Dedifferentiated amniotic fluid mesenchymal stem cell (primary cell): Measurements from ENCODE around the gene MUC7.
"Not testable (repeated sequence)": the region's sequence is repeated elsewhere in the genome, so short reads cannot be mapped to it uniquely, and the experiment has no call there.

Experiments
- DNase-seq: peaks from one replicate; pipeline ENCODE4 v3.0.0-alpha.2; 2016; ENCODE audit errors: extremely low spot score

The MUC7 gene

DNA sequence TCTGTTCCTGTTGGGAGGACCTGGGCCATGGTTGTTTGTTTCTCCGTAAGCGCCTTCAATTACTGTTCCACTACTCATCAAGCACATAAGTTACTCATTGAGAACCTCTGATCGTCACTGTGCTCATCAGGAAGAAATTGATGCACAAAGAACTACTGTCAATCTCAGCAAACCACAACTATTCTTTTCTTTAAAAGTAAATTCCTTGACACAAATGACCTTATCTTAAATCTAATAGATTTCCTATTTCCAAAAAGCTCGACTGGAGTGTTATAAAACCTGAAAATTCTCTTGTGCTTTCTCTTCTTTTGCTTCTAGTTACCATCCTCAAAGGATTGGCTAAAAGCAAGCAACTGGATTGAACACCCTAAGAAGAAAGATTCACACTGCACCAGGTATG lies at the start of gene MUC7:
MUC7 (plus strand) TSS at position 301 of the 400 bp plus-strand sequence. CDS start 1,825 bp downstream, outside the sequence.
- DNase-seq: no peak

DNA sequence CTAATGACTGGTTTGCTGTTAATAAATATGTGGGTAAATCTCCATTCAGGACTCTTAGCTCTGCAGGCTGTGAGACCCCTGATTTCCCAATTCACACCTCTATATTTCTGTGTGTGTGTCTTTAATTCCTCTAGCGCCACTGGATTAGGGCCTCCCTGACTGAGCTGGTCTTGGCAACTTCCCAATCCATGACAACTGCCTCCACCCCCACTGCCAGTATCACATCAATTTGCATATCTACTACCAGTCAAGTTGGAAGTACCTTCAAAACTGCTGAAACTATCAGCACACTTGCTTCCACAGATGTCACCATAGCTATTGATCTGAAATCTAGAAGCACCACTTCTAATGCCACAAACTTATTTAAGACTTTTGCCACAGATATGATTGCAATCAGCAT lies 46.7 kb upstream of the MUC7 start:
- no peak for DNase-seq

DNA sequence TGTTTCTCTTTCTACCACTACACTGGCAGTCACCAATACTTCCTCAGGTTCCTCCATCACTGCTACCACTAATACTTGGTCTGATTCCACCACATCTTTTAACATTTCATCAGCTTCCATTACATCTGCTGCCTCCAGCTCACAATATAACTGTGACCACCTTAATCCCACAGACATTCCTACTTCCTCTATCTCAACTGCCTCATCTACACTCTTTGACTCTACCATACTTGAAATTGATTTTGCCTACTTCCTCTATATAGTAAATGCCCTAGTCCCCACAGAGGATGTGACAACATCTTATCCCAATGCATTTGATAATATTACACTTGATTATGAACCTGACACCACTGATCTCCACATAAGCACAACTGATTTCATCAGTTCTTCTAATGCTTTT lies 45.2 kb upstream of the MUC7 start:
- DNase-seq: no peak

DNA sequence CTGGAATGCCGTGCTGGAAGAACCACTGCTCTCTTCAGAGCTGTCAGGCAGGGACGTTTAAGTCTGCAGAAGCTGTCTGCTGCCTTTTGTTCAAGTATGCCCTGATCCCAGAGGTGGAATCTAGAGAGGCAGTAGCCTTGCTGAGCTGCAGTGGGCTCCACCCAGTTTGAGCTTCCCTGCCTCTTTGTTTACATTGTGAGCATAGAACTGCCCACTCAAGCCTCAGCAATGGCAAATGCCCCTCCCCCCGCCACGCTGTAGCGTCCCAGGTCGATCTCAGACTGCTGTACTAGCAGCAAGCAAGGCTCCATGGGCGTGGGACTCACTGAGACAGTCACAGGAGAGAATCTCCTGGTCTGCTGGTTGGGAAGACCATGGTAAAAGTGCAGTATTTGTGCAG lies 34.8 kb upstream of the MUC7 start:
- DNase-seq: no peak

DNA sequence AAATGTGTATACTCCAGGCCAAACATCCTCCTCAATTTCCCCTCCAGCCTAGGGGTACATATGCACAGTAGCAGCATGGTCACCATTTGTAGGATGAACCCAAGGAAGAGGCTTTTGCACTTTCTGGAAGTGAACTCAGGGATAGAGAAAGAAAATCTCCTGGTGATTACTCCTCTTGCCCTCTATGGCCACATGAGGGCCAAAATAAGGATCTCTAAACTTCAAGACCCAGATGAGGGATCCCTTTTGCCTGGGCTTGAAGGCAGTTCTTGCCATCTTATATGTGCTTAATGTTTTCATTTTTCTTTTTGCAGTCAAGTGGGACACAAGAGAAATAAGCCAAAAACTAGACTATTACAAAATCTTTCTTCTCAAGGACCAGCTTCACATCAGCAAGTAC lies 29.5 kb upstream of the MUC7 start:
- DNase-seq: no peak

GRCh38 chr4:70443329-70443728 lies 28.7 kb upstream of the MUC7 start:
- DNase-seq: no peak

DNA sequence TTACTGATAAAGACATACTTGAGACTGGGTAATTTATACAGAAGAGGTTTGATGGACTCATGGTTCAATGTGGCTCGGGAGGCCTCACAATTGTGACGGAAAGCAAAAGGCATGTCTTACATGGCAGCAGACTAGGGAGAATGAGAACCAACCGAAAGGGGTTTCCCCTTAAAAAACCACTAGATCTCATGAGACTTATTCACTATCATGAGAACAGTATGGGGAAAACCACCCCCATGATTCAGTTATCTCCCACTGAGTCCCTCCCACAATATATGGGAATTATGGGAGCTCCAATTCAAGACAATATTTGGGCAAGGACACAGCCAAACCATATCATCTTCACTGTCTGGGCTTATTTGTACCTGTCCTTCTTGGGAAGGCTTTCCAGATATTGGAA lies 22.8 kb upstream of the MUC7 start:
- DNase-seq: no peak

DNA sequence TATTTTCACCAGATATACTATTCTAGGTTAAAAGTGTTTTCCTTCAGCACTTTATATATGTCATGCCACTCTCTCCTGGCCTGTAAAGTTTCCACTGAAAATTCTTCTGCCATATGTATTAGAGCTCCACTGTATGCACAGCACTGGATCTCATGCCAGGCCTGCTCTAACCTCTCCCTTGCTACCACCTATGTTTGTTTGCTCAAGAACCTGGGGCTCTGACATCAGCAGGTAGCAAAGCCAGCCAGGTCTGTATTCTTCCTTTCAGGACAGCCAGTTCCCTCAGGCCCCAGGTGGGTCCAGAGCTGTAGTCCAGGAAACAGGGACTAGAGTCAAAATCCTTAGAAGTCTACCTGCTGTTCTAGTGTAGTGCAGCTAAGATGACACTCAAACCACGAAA lies 19.1 kb upstream of the MUC7 start:
- DNase-seq: no peak

DNA sequence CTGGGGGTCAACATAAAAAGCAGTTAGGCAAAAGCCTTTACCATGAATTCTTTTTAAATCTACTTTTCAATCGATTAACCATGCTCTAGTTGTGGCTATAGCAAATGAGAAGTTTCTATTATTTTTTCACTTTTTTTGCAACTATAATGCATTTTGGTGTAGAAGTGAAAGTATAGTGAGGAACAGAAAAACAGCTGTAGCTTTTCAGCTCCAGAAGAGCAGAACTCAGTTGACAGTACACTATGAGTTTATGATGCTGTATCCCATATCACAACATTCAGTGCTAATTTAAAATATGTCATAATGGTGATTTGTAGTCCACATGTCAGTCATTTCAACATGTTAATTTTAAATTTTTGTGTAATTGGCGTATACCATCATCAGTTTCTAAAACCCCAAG lies 8.7 kb upstream of the MUC7 start:
- DNase-seq: no peak

GRCh38 chr4:70473679-70474078 lies 1.7 kb downstream of the MUC7 start:
- DNase-seq: peak; percentile 15

- DNase-seq: no peak
These were observed 16.8 kb downstream of the MUC7 start for GRCh38 chr4:70488748-70489147.

DNA sequence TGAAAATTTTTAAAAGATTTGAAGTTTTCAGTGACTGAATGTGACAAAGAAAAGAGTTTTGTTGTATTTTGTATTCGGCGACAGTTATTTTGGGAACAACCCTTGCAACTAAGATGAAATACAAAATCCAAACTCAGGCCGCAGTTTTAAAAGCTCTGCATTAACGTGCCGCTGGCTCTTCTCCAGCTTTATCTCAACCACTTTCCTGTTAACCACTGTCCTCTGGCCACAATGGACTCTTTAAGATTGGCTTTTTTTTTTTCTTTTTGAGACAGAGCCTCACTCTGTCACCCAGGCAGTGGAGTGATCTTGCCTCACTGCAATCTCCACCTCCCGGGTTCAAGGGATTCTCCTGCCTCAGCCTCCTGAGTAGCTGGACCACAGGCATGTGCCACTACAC lies 24.2 kb downstream of the MUC7 start:
- DNase-seq: no peak

DNA sequence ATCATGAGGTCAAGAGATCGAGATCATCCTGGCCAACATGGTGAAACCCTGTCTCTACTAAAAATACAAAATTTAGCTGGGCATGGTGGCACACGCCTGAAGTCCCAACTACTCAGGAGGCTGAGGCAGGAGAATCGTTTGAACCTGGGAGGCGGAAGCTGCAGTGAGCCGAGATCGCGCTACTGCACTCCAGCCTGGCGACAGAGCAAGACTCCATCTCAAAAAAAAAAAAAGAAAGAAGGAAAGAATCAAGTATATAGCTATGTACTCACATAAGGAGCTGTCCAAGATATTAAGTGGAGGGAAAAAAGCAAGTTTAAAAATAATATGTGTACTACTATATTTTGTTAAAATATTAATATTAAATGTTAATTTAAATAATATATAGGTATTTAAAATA lies 29.8 kb downstream of the MUC7 start:
- DNase-seq: not testable (repeated sequence)

GRCh38 chr4:70504733-70505132 lies 32.7 kb downstream of the MUC7 start:
- DNase-seq: no peak

- peak; percentile 55 for DNase-seq
These were observed 33.3 kb downstream of the MUC7 start for GRCh38 chr4:70505151-70505748.

GRCh38 chr4:70508801-70509200 lies 36.8 kb downstream of the MUC7 start:
- DNase-seq: no peak

- no peak for DNase-seq
These were observed 39.4 kb downstream of the MUC7 start for GRCh38 chr4:70511365-70511764.

- peak; percentile 46 for DNase-seq
These were observed 43.6 kb downstream of the MUC7 start for GRCh38 chr4:70515367-70516250.

GRCh38 chr4:70518269-70518668 lies 46.3 kb downstream of the MUC7 start, which contains the start of gene AMTN:
AMTN (plus strand) TSS chr4:70518569; CDS start chr4:70518778, 209 bp downstream.
- no peak for DNase-seq

GRCh38 chr4:70518716-70519115 lies 46.7 kb downstream of the MUC7 start:
- DNase-seq: no peak

- no peak for DNase-seq
These were observed 50.6 kb downstream of the MUC7 start for GRCh38 chr4:70522626-70523025.

GRCh38 chr4:70530997-70531396 lies 59.0 kb downstream of the MUC7 start:
- no peak for DNase-seq

- DNase-seq: no peak
These were observed 60.0 kb downstream of the MUC7 start for GRCh38 chr4:70531981-70532380.
